A673 (cell line): ENCODE data around the gene MED31. TPM values are rescaled to one million over a fixed set of nuclear protein-coding genes. Genes with fewer than 3 reads are reported as not detected.

Source experiments
- BruUV-seq: library from RNA; stranded (reverse); fragments of 400-500 nt; replicated peaks from 2 replicates; lab custom pipeline; 2021; lab: Mats Ljungman, UMichigan
- CTCF ChIA-PET: fragments of 300-600 bp; sonication (Branson Sonifier 250); formaldehyde crosslinking; loops from one replicate; lab custom pipeline; 2022; ENCODE audit warnings: antibody characterized with exemption; lab: Charles Lee
- POLR2A ChIA-PET: fragments of 300-600 bp; sonication (Branson Sonifier 250); formaldehyde crosslinking; loops from one replicate; lab custom pipeline; 2022; ENCODE audit warnings: antibody characterized with exemption; ENCODE audit not compliant: low non-redundant PET; lab: Charles Lee
- DNase-seq: peaks from one replicate; pipeline ENCODE4 v3.0.0-alpha.2; 2015; ENCODE audit warnings: low spot score
- H3K27ac ChIP-seq: fragments of 200-600 bp; sonication (generic); 2 replicates; pipeline ENCODE4 v1.5.1; 2016; ENCODE audit warnings: mixed run types, low read depth, mild to moderate bottlenecking, mixed read lengths, antibody characterized with exemption, low read length; ENCODE audit not compliant: poor library complexity, severe bottlenecking
- H3K27me3 ChIP-seq: fragments of 200-600 bp; sonication (generic); replicated peaks from 2 replicates; pipeline ENCODE4 v1.6.1; 2017; ENCODE audit warnings: mixed run types, low read depth, mild to moderate bottlenecking, mixed read lengths, antibody characterized with exemption, low read length; ENCODE audit not compliant: insufficient read depth, poor library complexity
- H3K36me3 ChIP-seq: fragments of 200-600 bp; sonication (generic); 2 replicates; pipeline ENCODE4 v1.6.1; 2016; ENCODE audit warnings: mixed run types, mild to moderate bottlenecking, mixed read lengths, antibody characterized with exemption, low read length; ENCODE audit not compliant: insufficient read depth, poor library complexity, severe bottlenecking
- H3K4me1 ChIP-seq: fragments of 200-600 bp; sonication (generic); 2 replicates; pipeline ENCODE4 v1.6.1; 2017; ENCODE audit warnings: mixed run types, mild to moderate bottlenecking, mixed read lengths, antibody characterized with exemption, low read length; ENCODE audit not compliant: insufficient read depth, poor library complexity, severe bottlenecking
- H3K4me3 ChIP-seq: fragments of 200-600 bp; sonication (generic); 2 replicates; pipeline ENCODE4 v1.5.1; 2016; ENCODE audit warnings: low read depth, mixed run types, mild to moderate bottlenecking, mixed read lengths, low read length; ENCODE audit not compliant: poor library complexity, severe bottlenecking
- H3K9me3 ChIP-seq: fragments of 200-600 bp; sonication (generic); 2 replicates; pipeline ENCODE4 v1.6.1; 2016; ENCODE audit warnings: mixed run types, low read depth, mild to moderate bottlenecking, mixed read lengths, antibody characterized with exemption, low read length; ENCODE audit not compliant: poor library complexity, severe bottlenecking
- EZH2 ChIP-seq: fragments of 200-600 bp; sonication (generic); IDR thresholded peaks from 2 replicates; pipeline ENCODE4 v1.6.1; 2017; ENCODE audit warnings: borderline replicate concordance, low read depth, mild to moderate bottlenecking, mixed read lengths, antibody characterized with exemption, low read length; ENCODE audit not compliant: poor library complexity, severe bottlenecking
- intact Hi-C: fragments of 100-400 bp; cut with micrococcal nuclease; formaldehyde crosslinking; loops from one replicate; pipeline ENCODE4 v1.10.0; 2022; ENCODE audit not compliant: unreplicated experiment
- total RNA-seq: library from RNA; stranded (reverse); gene quantifications from 2 replicates; pipeline ENCODE4 v1.2.3, GENCODE V29; 2021
- TF ChIP-seq, protein P1 (sequence below): fragments of 300-800, 200-600 bp; sonication (generic); conservative IDR thresholded peaks from 2 replicates; pipeline ENCODE4 v1.5.1; 2017; ENCODE audit warnings: low read depth, mild to moderate bottlenecking, antibody characterized with exemption, low read length, moderate library complexity, mixed read lengths

Gene MED31
- total RNA-seq, 1 experiment from 2014 or later, result 27.9 TPM

GRCh38 chr17:6602141-6602540 is 49.3 kb downstream of the MED31 start:
- Histone ChIP-seq H3K4me1 (peaks cover 16% of the 10 kb centered on the region), H3K4me3 (no peak overlapping the region), H3K27me3 (no peaks in the 10 kb centered on the region), H3K27ac (no peak overlapping the region), H3K9me3 (no peaks in the 10 kb centered on the region), H3K36me3 (peaks cover 51% of the 10 kb centered on the region)
- no peak for DNase-seq
- no TSS peak for BruUV-seq
- no peak for TF ChIP-seq EZH2
- TF ChIP-seq, protein P1, sequence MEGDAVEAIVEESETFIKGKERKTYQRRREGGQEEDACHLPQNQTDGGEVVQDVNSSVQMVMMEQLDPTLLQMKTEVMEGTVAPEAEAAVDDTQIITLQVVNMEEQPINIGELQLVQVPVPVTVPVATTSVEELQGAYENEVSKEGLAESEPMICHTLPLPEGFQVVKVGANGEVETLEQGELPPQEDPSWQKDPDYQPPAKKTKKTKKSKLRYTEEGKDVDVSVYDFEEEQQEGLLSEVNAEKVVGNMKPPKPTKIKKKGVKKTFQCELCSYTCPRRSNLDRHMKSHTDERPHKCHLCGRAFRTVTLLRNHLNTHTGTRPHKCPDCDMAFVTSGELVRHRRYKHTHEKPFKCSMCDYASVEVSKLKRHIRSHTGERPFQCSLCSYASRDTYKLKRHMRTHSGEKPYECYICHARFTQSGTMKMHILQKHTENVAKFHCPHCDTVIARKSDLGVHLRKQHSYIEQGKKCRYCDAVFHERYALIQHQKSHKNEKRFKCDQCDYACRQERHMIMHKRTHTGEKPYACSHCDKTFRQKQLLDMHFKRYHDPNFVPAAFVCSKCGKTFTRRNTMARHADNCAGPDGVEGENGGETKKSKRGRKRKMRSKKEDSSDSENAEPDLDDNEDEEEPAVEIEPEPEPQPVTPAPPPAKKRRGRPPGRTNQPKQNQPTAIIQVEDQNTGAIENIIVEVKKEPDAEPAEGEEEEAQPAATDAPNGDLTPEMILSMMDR, result no peak
- POLR2A ChIA-PET, result interaction anchor here (0.7 kb wide), 1 partner anchor 1234 kb away, joined by 3 read pairs; no protein-coding TSS in a partner anchor
- CTCF ChIA-PET, result no interaction called here
- intact Hi-C loops, result no loop called here

DNA sequence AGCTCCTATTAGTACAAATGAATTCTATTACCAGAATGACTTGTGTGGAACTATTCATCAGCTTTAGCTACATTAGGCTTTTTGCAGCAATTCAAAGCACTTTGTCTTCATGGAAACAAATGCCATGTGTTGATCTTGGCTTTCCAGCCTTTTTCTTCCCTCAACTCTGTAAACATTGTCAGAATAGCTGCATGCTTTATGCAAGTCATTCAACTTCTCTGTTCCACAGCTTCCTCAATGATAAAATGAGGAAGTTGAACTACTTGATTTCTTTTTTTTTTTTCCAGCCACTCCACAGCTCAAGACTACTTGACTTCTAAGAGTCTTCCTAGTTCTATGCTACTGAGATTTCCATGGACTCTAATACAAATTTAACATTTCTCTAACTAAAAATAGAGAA is 52.0 kb downstream of the MED31 start:
- intact Hi-C loops, result no loop called here
- TF ChIP-seq EZH2, result no peak
- TF ChIP-seq, protein P1, result no peak
- DNase-seq, result no peak
- peaks cover 16% of the 10 kb centered on the region for H3K4me1 ChIP-seq
- peaks cover 55% of the 10 kb centered on the region for H3K36me3 ChIP-seq
- H3K9me3 ChIP-seq, result no peaks in the 10 kb centered on the region
- no peaks in the 10 kb centered on the region for H3K27me3 ChIP-seq
- H3K27ac ChIP-seq, result no peak overlapping the region
- ChIA-PET POLR2A (no interaction called here), CTCF (no interaction called here)
- no peak overlapping the region for H3K4me3 ChIP-seq
- no TSS peak for BruUV-seq

GRCh38 chr17:6597727-6598126 is 53.7 kb downstream of the MED31 start:
- DNase-seq, result no peak
- ChIA-PET CTCF (no interaction called here), POLR2A (no interaction called here)
- no peaks in the 10 kb centered on the region for H3K27me3 ChIP-seq
- no peak for TF ChIP-seq EZH2
- TF ChIP-seq, protein P1, result no peak
- intact Hi-C loops, result no loop called here
- H3K36me3 ChIP-seq, result peaks cover 69% of the 10 kb centered on the region
- peaks cover 4% of the 10 kb centered on the region for H3K4me1 ChIP-seq
- no peak overlapping the region for H3K27ac ChIP-seq
- no peaks in the 10 kb centered on the region for H3K9me3 ChIP-seq
- BruUV-seq, result no TSS peak
- no peak overlapping the region for H3K4me3 ChIP-seq
